Keratinocyte (primary cell): ENCODE measurements around the gene MAL.

Experiments used
- EZH2 ChIP-seq: IDR thresholded peaks from one replicate; pipeline ENCODE4 v1.6.1; 2012; ENCODE audit warnings: inconsistent platforms, mild to moderate bottlenecking, low read length, moderate library complexity
- TF ChIP-seq, protein P1 (sequence below), 3 experiments: IDR thresholded peaks in 1 of 3; conservative IDR thresholded peaks in 1 of 3; optimal IDR thresholded peaks in 1 of 3; 2 replicates in 2 of 3; 3 replicates in 1 of 3; pipeline versions ENCODE3 to v1.5.1; 2011; ENCODE audit warnings: low read length in 3 of 3, mild to moderate bottlenecking in 3 of 3, moderate library complexity in 2 of 3, control low read depth in 1 of 3, inconsistent platforms in 1 of 3; ENCODE audit not compliant: insufficient read depth in 2 of 3; ENCODE audit errors: extremely low read depth in 1 of 3

DNA sequence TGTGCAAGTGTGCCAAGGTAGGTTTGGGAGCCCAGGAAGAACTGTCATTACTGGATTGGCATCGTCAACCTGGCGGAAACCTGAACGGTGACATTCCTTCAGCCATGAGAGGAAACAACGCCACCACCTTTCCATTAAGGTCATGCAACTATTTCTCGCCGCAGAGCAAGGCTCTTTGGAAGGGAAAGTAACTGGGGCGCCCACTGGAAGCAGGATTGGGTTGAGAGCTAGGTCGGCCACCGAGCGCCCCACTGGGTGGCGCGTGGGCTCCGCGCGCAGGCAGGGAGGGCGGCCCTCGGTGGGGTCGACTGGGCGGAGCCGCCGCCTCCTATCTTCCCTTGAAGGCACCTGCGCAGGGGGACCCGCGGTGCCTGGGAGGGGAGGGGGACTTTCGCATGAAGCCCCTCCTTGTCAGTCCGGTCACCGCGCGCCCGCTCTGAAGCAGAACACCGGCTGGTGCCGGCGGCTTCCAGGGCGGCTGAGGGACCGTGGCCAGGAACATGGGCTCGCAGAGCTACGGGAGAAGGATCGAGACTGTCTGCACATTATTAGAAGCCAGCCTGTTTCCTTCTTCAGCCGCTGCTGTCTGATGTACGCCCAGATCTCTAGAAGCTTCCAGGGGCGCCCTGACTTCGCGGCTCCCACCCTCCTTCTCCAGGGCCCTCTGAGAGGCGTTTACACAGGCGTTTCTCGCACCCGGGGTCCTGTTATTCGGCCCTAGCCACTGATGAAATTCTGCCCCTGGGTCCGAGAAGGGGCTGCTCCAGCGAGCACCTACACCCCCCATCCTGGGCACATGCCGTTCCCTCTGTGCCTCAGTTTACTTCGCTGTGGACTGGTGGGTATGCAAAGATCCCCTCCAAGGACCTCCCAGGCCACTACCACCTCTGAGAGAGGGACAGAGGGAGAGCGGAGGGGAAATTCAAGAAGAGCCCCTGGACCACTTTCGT lies 27.3 kb upstream of the MAL start:
- TF ChIP-seq EZH2, result no peak
- TF ChIP-seq, protein P1, sequence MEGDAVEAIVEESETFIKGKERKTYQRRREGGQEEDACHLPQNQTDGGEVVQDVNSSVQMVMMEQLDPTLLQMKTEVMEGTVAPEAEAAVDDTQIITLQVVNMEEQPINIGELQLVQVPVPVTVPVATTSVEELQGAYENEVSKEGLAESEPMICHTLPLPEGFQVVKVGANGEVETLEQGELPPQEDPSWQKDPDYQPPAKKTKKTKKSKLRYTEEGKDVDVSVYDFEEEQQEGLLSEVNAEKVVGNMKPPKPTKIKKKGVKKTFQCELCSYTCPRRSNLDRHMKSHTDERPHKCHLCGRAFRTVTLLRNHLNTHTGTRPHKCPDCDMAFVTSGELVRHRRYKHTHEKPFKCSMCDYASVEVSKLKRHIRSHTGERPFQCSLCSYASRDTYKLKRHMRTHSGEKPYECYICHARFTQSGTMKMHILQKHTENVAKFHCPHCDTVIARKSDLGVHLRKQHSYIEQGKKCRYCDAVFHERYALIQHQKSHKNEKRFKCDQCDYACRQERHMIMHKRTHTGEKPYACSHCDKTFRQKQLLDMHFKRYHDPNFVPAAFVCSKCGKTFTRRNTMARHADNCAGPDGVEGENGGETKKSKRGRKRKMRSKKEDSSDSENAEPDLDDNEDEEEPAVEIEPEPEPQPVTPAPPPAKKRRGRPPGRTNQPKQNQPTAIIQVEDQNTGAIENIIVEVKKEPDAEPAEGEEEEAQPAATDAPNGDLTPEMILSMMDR (optimal IDR thresholded peaks at IDR 0.05 in 1 of 3, IDR thresholded peaks at IDR 0.05 in 1 of 3, conservative IDR thresholded peaks at IDR 0.05 in 1 of 3; ENCODE audit: extremely low read depth in 1 of 3, insufficient read depth in 2 of 3, low read length in 3 of 3), result no peak
